ENCODE data around the gene FCGR3A.
"Not testable (repeated sequence)": the region's sequence is repeated elsewhere in the genome, so short reads cannot be mapped to it uniquely, and the experiment has no call there.

Gene FCGR3A

DNA sequence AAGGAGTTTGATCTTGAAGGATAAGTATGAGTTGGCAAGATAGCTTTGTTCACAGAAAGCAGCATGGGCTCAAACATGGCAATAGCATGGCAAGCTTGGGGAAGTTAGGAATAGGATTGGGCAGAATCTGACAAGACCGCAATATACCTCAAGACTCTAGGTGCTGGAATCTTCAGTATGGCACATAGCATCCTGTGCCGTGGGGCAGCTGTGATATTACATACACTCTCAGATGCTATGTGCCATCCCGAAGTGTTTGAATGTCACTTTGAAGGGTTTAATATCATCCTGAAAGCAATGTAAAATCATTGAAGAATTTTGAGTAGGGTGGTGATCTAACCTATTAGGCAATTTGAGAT, 17.0 kb upstream of the FCGR3A start:
- H4K20me1 ChIP-seq (ENCODE audit: control insufficient read depth, insufficient read depth, low read depth, low read length); H3F3A ChIP-seq (ENCODE audit: control insufficient read depth, insufficient read depth); H3K79me2 ChIP-seq (ENCODE audit: control insufficient read depth, low read length); H3K4me1 ChIP-seq (ENCODE audit: control insufficient read depth, low read length); H3K27ac ChIP-seq (ENCODE audit: low read depth, low read length); H3K9me3 ChIP-seq (ENCODE audit: control insufficient read depth, insufficient read depth, low read length); H3K4me3 ChIP-seq (ENCODE audit: low read length); H3K9me2 ChIP-seq (replicated peaks; ENCODE audit: control insufficient read depth, low read length); H3K36me3 ChIP-seq (ENCODE audit: control insufficient read depth, low read length); H3K4me2 ChIP-seq (ENCODE audit: low read length); H3K27me3 ChIP-seq (ENCODE audit: control insufficient read depth, low read length): not testable (repeated sequence)

DNA sequence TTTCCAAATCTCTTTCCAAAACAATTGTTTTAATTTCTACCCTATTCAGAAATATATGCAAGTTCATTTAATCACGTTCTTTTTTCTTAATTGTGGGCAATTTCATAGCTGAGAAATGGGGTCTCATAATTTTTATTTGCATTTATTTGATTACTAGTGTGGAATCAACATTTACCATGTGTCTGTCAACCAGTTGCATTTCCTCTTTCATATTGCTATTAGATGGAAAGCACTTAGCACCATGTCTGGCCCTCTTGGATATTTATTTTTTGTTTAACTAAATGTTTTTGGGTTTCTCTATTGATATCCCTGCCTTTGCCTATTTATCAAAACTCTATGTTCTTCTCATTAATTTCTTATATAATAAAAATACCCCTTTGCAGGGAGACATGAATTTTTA, 13.9 kb upstream of the FCGR3A start:
- H3K9me2 ChIP-seq (replicated peaks; ENCODE audit: control insufficient read depth, low read length); H3K9me3 ChIP-seq (ENCODE audit: control insufficient read depth, insufficient read depth, low read length); H3K4me2 ChIP-seq (ENCODE audit: low read length); H3K79me2 ChIP-seq (ENCODE audit: control insufficient read depth, low read length); H3K27me3 ChIP-seq (ENCODE audit: control insufficient read depth, low read length); H3K4me3 ChIP-seq (ENCODE audit: low read length); H3F3A ChIP-seq (ENCODE audit: control insufficient read depth, insufficient read depth); H4K20me1 ChIP-seq (ENCODE audit: control insufficient read depth, insufficient read depth, low read depth, low read length); H3K36me3 ChIP-seq (ENCODE audit: control insufficient read depth, low read length); H3K27ac ChIP-seq (ENCODE audit: low read depth, low read length): not testable (repeated sequence)
- peaks cover 14% of the 10 kb centered on the region for H3K4me1 ChIP-seq (ENCODE audit: control insufficient read depth, low read length)

DNA sequence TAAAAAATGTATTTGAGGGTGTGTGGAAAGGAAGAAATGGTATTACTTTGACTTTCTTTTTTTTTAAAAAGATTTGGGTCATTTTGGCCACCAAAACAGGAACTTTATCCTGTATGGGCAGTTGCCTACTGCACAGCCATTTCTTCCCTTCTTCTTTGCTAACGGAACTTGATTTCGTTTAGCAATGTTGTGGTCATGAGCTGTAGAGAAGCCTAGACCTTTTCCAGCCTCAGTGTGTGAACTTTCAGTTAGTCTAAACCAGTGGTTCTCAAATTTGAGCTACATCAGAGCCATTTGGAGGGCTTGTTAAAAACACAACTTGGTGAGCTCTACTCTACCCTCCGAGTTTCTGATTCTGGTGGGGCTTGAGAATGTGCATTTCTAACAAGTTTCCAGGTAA, 12.8 kb upstream of the FCGR3A start:
- H3K9me2 ChIP-seq (replicated peaks; ENCODE audit: control insufficient read depth, low read length); H3K79me2 ChIP-seq (ENCODE audit: control insufficient read depth, low read length); H3K36me3 ChIP-seq (ENCODE audit: control insufficient read depth, low read length); H3F3A ChIP-seq (ENCODE audit: control insufficient read depth, insufficient read depth); H3K9me3 ChIP-seq (ENCODE audit: control insufficient read depth, insufficient read depth, low read length); H3K4me2 ChIP-seq (ENCODE audit: low read length); H3K27ac ChIP-seq (ENCODE audit: low read depth, low read length); H4K20me1 ChIP-seq (ENCODE audit: control insufficient read depth, insufficient read depth, low read depth, low read length); H3K4me3 ChIP-seq (ENCODE audit: low read length); H3K27me3 ChIP-seq (ENCODE audit: control insufficient read depth, low read length): not testable (repeated sequence)
- peaks cover 14% of the 10 kb centered on the region for H3K4me1 ChIP-seq (ENCODE audit: control insufficient read depth, low read length)

- not testable (repeated sequence) for H3K79me2 ChIP-seq (ENCODE audit: control insufficient read depth, low read length); H3K9me3 ChIP-seq (ENCODE audit: control insufficient read depth, insufficient read depth, low read length); H3K36me3 ChIP-seq (ENCODE audit: control insufficient read depth, low read length); H3F3A ChIP-seq (ENCODE audit: control insufficient read depth, insufficient read depth); H3K9me2 ChIP-seq (replicated peaks; ENCODE audit: control insufficient read depth, low read length); H3K4me3 ChIP-seq (ENCODE audit: low read length); H3K27ac ChIP-seq (ENCODE audit: low read depth, low read length); H3K27me3 ChIP-seq (ENCODE audit: control insufficient read depth, low read length); H3K4me1 ChIP-seq (ENCODE audit: control insufficient read depth, low read length); H4K20me1 ChIP-seq (ENCODE audit: control insufficient read depth, insufficient read depth, low read depth, low read length)
- peak overlapping the region; percentile 46 for H3K4me2 ChIP-seq (ENCODE audit: low read length)
These were observed 11.5 kb upstream of the FCGR3A start for GRCh38 chr1:161560960-161561715.

- H3K79me2 ChIP-seq (ENCODE audit: control insufficient read depth, low read length); H3K9me2 ChIP-seq (replicated peaks; ENCODE audit: control insufficient read depth, low read length); H3K4me2 ChIP-seq (ENCODE audit: low read length); H4K20me1 ChIP-seq (ENCODE audit: control insufficient read depth, insufficient read depth, low read depth, low read length); H3K36me3 ChIP-seq (ENCODE audit: control insufficient read depth, low read length); H3K4me1 ChIP-seq (ENCODE audit: control insufficient read depth, low read length); H3K27ac ChIP-seq (ENCODE audit: low read depth, low read length); H3K27me3 ChIP-seq (ENCODE audit: control insufficient read depth, low read length); H3K9me3 ChIP-seq (ENCODE audit: control insufficient read depth, insufficient read depth, low read length); H3F3A ChIP-seq (ENCODE audit: control insufficient read depth, insufficient read depth); H3K4me3 ChIP-seq (ENCODE audit: low read length): not testable (repeated sequence)
These were observed 8.2 kb upstream of the FCGR3A start for GRCh38 chr1:161557506-161558450.

DNA sequence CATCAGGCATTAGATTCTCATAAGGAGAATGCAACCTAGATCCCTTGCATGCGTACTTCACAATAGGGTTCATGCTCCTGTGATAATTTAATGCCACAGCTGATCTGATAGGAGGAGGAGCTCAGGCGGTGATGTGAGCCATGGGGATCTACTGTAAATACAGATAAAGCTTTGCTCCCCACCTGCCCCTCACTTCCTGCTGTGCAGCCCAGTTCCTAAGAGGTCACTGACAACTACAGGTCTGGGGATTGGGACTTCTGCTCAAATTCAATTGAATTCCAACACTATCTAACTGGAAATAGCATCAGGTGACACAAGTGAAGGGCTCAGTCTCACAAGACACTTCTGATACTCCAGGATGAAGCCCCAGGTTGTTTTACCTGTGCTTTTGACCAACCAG, 7.4 kb upstream of the FCGR3A start:
- H3F3A ChIP-seq (ENCODE audit: control insufficient read depth, insufficient read depth); H4K20me1 ChIP-seq (ENCODE audit: control insufficient read depth, insufficient read depth, low read depth, low read length); H3K79me2 ChIP-seq (ENCODE audit: control insufficient read depth, low read length); H3K9me2 ChIP-seq (replicated peaks; ENCODE audit: control insufficient read depth, low read length); H3K4me1 ChIP-seq (ENCODE audit: control insufficient read depth, low read length); H3K4me3 ChIP-seq (ENCODE audit: low read length); H3K4me2 ChIP-seq (ENCODE audit: low read length); H3K27ac ChIP-seq (ENCODE audit: low read depth, low read length); H3K36me3 ChIP-seq (ENCODE audit: control insufficient read depth, low read length); H3K9me3 ChIP-seq (ENCODE audit: control insufficient read depth, insufficient read depth, low read length); H3K27me3 ChIP-seq (ENCODE audit: control insufficient read depth, low read length): not testable (repeated sequence)

GRCh38 chr1:161556143-161556542, 6.5 kb upstream of the FCGR3A start:
- not testable (repeated sequence) for H3K4me2 ChIP-seq (ENCODE audit: low read length); H3K9me2 ChIP-seq (replicated peaks; ENCODE audit: control insufficient read depth, low read length); H3F3A ChIP-seq (ENCODE audit: control insufficient read depth, insufficient read depth); H3K4me1 ChIP-seq (ENCODE audit: control insufficient read depth, low read length); H4K20me1 ChIP-seq (ENCODE audit: control insufficient read depth, insufficient read depth, low read depth, low read length); H3K36me3 ChIP-seq (ENCODE audit: control insufficient read depth, low read length); H3K27me3 ChIP-seq (ENCODE audit: control insufficient read depth, low read length); H3K4me3 ChIP-seq (ENCODE audit: low read length); H3K9me3 ChIP-seq (ENCODE audit: control insufficient read depth, insufficient read depth, low read length); H3K27ac ChIP-seq (ENCODE audit: low read depth, low read length); H3K79me2 ChIP-seq (ENCODE audit: control insufficient read depth, low read length)

DNA sequence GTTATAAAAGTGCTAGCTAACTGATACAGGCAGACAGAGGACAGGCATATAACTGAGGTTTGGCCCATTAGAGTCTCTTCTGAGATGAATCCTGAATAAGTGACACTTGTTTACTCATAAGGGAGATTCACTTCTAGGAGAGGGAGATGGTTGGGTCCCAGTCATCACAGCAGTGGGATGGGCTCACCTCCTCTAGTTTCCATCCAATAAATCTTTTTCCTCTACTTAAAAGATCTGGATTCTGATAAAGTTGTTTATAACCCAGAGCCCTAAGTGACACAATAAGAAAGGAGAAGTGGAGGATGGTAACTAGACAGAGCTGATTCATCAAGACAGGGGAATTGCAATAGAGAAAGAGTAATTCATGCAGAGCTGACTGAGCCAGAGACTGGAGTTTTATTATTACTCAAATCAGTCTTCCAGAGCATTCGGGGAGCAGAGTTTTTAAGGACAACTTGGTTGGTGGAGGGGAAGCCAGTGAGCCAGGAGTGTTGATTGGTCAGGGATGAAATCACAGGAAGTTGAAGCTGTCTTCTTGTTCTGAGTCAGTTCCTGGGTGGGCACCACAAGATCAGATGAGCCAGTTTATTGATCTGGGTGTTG, 5.3 kb upstream of the FCGR3A start:
- not testable (repeated sequence) for H3K79me2 ChIP-seq (ENCODE audit: control insufficient read depth, low read length); H3K4me2 ChIP-seq (ENCODE audit: low read length); H3K4me3 ChIP-seq (ENCODE audit: low read length); H3K4me1 ChIP-seq (ENCODE audit: control insufficient read depth, low read length); H3F3A ChIP-seq (ENCODE audit: control insufficient read depth, insufficient read depth); H3K9me3 ChIP-seq (ENCODE audit: control insufficient read depth, insufficient read depth, low read length); H4K20me1 ChIP-seq (ENCODE audit: control insufficient read depth, insufficient read depth, low read depth, low read length); H3K27me3 ChIP-seq (ENCODE audit: control insufficient read depth, low read length); H3K9me2 ChIP-seq (replicated peaks; ENCODE audit: control insufficient read depth, low read length); H3K36me3 ChIP-seq (ENCODE audit: control insufficient read depth, low read length); H3K27ac ChIP-seq (ENCODE audit: low read depth, low read length)

Data from DOHH2 (cell line).